ENCODE data around the gene KCNN3.

The KCNN3 gene

GRCh38 chr1:154780541-154780940, 89.5 kb downstream of the KCNN3 start:
- no peak overlapping the region for H3K4me3 ChIP-seq (ENCODE audit: low read depth, low read length)
- no peak for DNase-seq (ENCODE audit: low read depth)
- TF ChIP-seq CTCF (IDR thresholded peaks at IDR 0.05; ENCODE audit: insufficient read depth, low read depth, low read length, missing control alignments): no peak

GRCh38 chr1:154779551-154780189, 90.4 kb downstream of the KCNN3 start:
- DNase-seq (ENCODE audit: low read depth): no peak
- H3K4me3 ChIP-seq (ENCODE audit: low read depth, low read length): no peak overlapping the region
- TF ChIP-seq CTCF (IDR thresholded peaks at IDR 0.05; ENCODE audit: insufficient read depth, low read depth, low read length, missing control alignments): no peak

- H3K4me3 ChIP-seq (ENCODE audit: low read depth, low read length): no peak overlapping the region
- no peak for TF ChIP-seq CTCF (IDR thresholded peaks at IDR 0.05; ENCODE audit: insufficient read depth, low read depth, low read length, missing control alignments)
- DNase-seq (ENCODE audit: low read depth): no peak
Measured at GRCh38 chr1:154778944-154779343, 91.1 kb downstream of the KCNN3 start.

- H3K4me3 ChIP-seq (ENCODE audit: low read depth, low read length): no peak overlapping the region
- DNase-seq (ENCODE audit: low read depth): no peak
- no peak for TF ChIP-seq CTCF (IDR thresholded peaks at IDR 0.05; ENCODE audit: insufficient read depth, low read depth, low read length, missing control alignments)
Measured at GRCh38 chr1:154778275-154778674, 91.8 kb downstream of the KCNN3 start.

- DNase-seq (ENCODE audit: low read depth): no peak
- no peak for TF ChIP-seq CTCF (IDR thresholded peaks at IDR 0.05; ENCODE audit: insufficient read depth, low read depth, low read length, missing control alignments)
- H3K4me3 ChIP-seq (ENCODE audit: low read depth, low read length): no peak overlapping the region
Measured at GRCh38 chr1:154777781-154778180, 92.3 kb downstream of the KCNN3 start.

GRCh38 chr1:154777154-154777553, 92.9 kb downstream of the KCNN3 start:
- H3K4me3 ChIP-seq (ENCODE audit: low read depth, low read length): no peak overlapping the region
- DNase-seq (ENCODE audit: low read depth): no peak

More at GRCh38 chr1:154777154-154777553, 92.9 kb downstream of the KCNN3 start:
- no peak for TF ChIP-seq CTCF (IDR thresholded peaks at IDR 0.05; ENCODE audit: insufficient read depth, low read depth, low read length, missing control alignments)
